SK-N-SH (cell line): ENCODE measurements around the gene MEGF10. TPM values are rescaled to one million over a fixed set of nuclear protein-coding genes. Genes with fewer than 3 reads are reported as not detected.

Experiments
- CTCF ChIA-PET: fragments of 300-600, 350-600 bp; formaldehyde crosslinking; extraction: SDS; loops from one replicate; lab custom pipeline; 2021; lab: Yijun Ruan, JAX
- POLR2A ChIA-PET: fragments of 350-600 bp; sonication (Branson Sonifier 250); formaldehyde crosslinking; extraction: SDS; loops from one replicate; lab custom pipeline; 2020; ENCODE audit warnings: antibody characterized with exemption, inconsistent platforms; lab: Yijun Ruan, JAX
- DNase-seq: peaks from one replicate; pipeline ENCODE4 v3.0.0; 2012
- H2AFZ ChIP-seq: fragments of 200-600 bp; sonication (generic); 2 replicates; pipeline ENCODE4 v1.8.1; 2016; ENCODE audit warnings: antibody characterized with exemption, mild to moderate bottlenecking, low read depth
- H3F3A ChIP-seq: fragments of 200-600 bp; sonication (generic); replicated peaks from 2 replicates; pipeline ENCODE3; 2016; ENCODE audit warnings: antibody characterized with exemption, mild to moderate bottlenecking; ENCODE audit not compliant: insufficient read depth
- H3K27ac ChIP-seq, 2 experiments: fragments of 200-500 bp in 1 of 2; fragments of 200-600 bp in 1 of 2; sonication (Bioruptor generic) in 1 of 2; sonication (generic), shearing (Covaris generic) in 1 of 2; 2 replicates each; pipeline versions ENCODE4 v1.5.1 to v1.6.1; 2014 to 2016; ENCODE audit warnings: low read depth in 2 of 2, inconsistent platforms in 1 of 2, low read length in 1 of 2, mild to moderate bottlenecking in 1 of 2, mixed read lengths in 1 of 2
- H3K27me3 ChIP-seq: fragments of 200-600 bp; sonication (generic), shearing (Covaris generic); 2 replicates; pipeline ENCODE4 v1.6.1; 2016; ENCODE audit warnings: mixed run types; ENCODE audit not compliant: insufficient read depth
- H3K36me3 ChIP-seq, 2 experiments: fragments of 200-500 bp in 1 of 2; fragments of 200-600 bp in 1 of 2; sonication (Bioruptor generic) in 1 of 2; sonication (generic) in 1 of 2; replicated peaks in 1 of 2; 2 replicates each; pipeline versions ENCODE3 to v1.5.1; 2014 to 2016; ENCODE audit warnings: low read length in 1 of 2, mild to moderate bottlenecking in 1 of 2; ENCODE audit not compliant: insufficient read depth in 2 of 2, control insufficient read depth in 1 of 2
- H3K4me1 ChIP-seq, 2 experiments: fragments of 200-500 bp in 1 of 2; fragments of 200-600 bp in 1 of 2; sonication (Bioruptor generic) in 1 of 2; sonication (generic), shearing (Covaris generic) in 1 of 2; 2 replicates each; pipeline versions ENCODE4 v1.5.1 to v1.6.1; 2014 to 2016; ENCODE audit warnings: low read depth in 1 of 2, low read length in 1 of 2, mixed run types in 1 of 2; ENCODE audit not compliant: insufficient read depth in 2 of 2, control insufficient read depth in 1 of 2
- H3K4me2 ChIP-seq: fragments of 200-600 bp; sonication (generic), shearing (Covaris generic); 2 replicates; pipeline ENCODE4 v1.6.1; 2017; ENCODE audit warnings: mixed run types
- H3K4me3 ChIP-seq, 2 experiments: fragments of 200-500 bp in 1 of 2; fragments of 200-600 bp in 1 of 2; sonication (Bioruptor generic) in 1 of 2; sonication (generic), shearing (Covaris generic) in 1 of 2; 2 replicates each; pipeline versions ENCODE4 v1.5.1 to v1.8.1; 2014 to 2016; ENCODE audit warnings: low read depth in 2 of 2, inconsistent platforms in 1 of 2, low read length in 1 of 2, mild to moderate bottlenecking in 1 of 2, mixed read lengths in 1 of 2, moderate library complexity in 1 of 2
- H3K79me2 ChIP-seq: fragments of 200-600 bp; sonication (generic); 2 replicates; pipeline ENCODE4 v1.8.1; 2017; ENCODE audit warnings: mild to moderate bottlenecking; ENCODE audit not compliant: insufficient read depth
- H3K9ac ChIP-seq: fragments of 200-600 bp; sonication (generic); 2 replicates; pipeline ENCODE4 v1.6.1; 2017; ENCODE audit warnings: mixed run types
- H3K9me2 ChIP-seq: fragments of 200-600 bp; sonication (generic); 2 replicates; pipeline ENCODE4 v1.6.1; 2017; ENCODE audit warnings: mixed run types
- H3K9me3 ChIP-seq: fragments of 200-600 bp; sonication (generic); 2 replicates; pipeline ENCODE4 v1.6.1; 2017; ENCODE audit warnings: mixed run types, mild to moderate bottlenecking, moderate library complexity
- H4K20me1 ChIP-seq: fragments of 200-600 bp; sonication (generic); 2 replicates; pipeline ENCODE4 v1.6.1; 2017; ENCODE audit warnings: mild to moderate bottlenecking, mixed run types; ENCODE audit not compliant: insufficient read depth
- CHD2 ChIP-seq: fragments of 150-350 bp; IDR thresholded peaks from 2 replicates; pipeline ENCODE4 v1.6.1; 2018; ENCODE audit warnings: low read length; ENCODE audit not compliant: partially characterized antibody
- EP300 ChIP-seq, 2 experiments: IDR thresholded peaks; 2 replicates each; pipeline versions ENCODE4 v1.4.0 to v1.6.1; 2012; ENCODE audit warnings: borderline replicate concordance in 1 of 2, low read depth in 1 of 2, low read length in 1 of 2
- FOSL2 ChIP-seq: IDR thresholded peaks from 2 replicates; pipeline ENCODE4 v1.4.0; 2012; ENCODE audit warnings: low read depth, mild to moderate bottlenecking, moderate library complexity, borderline replicate concordance
- FOXM1 ChIP-seq: IDR thresholded peaks from 2 replicates; pipeline ENCODE4 v1.4.0; 2012; ENCODE audit warnings: low read depth, mild to moderate bottlenecking
- JUND ChIP-seq: IDR thresholded peaks from 2 replicates; pipeline ENCODE4 v1.4.0; 2012
- RAD21 ChIP-seq: IDR thresholded peaks from 2 replicates; pipeline ENCODE4 v1.6.1; 2012; ENCODE audit warnings: mild to moderate bottlenecking, low read length
- SIN3A ChIP-seq: IDR thresholded peaks from 2 replicates; pipeline ENCODE4 v1.6.1; 2012; ENCODE audit warnings: low read depth, mild to moderate bottlenecking, low read length, moderate library complexity, borderline replicate concordance
- SMC3 ChIP-seq: IDR thresholded peaks from 2 replicates; pipeline ENCODE4 v1.6.1; 2012; ENCODE audit warnings: low read depth, low read length, improper control_type of control experiment
- TEAD4 ChIP-seq: IDR thresholded peaks from 2 replicates; pipeline ENCODE4 v1.4.0; 2012; ENCODE audit warnings: mild to moderate bottlenecking, borderline replicate concordance; ENCODE audit not compliant: insufficient read depth
- WGBS: methylation state at CpG from one replicate; pipeline ENCODE4 v1.1.6; 2017; ENCODE audit warnings: low lambda C conversion rate; 5-methylcytosine and 5-hydroxymethylcytosine counted together
- polyA plus RNA-seq, 3 experiments: library from polyadenylated mRNA; depleted of rRNA; stranded (reverse); fragments of >200 nt; gene quantifications; 2 replicates each; pipeline ENCODE4 v1.2.3, GENCODE V29; 2012
- TF ChIP-seq, protein P1 (sequence below): fragments of 150-350 bp; IDR thresholded peaks from 2 replicates; pipeline ENCODE4 v1.6.1; 2017; ENCODE audit warnings: antibody characterized with exemption, low read length, low read depth, borderline replicate concordance
- TF ChIP-seq, protein P2 (sequence below): fragments of 150-350 bp; IDR thresholded peaks from 2 replicates; pipeline ENCODE4 v1.6.1; 2016; ENCODE audit warnings: mild to moderate bottlenecking, low read depth, low read length
- TF ChIP-seq, protein P3 (sequence below): fragments of 200-600 bp; sonication (generic); IDR thresholded peaks from 2 replicates; pipeline ENCODE4 v1.6.1; 2017; ENCODE audit warnings: antibody characterized with exemption, mild to moderate bottlenecking, moderate library complexity
- TF ChIP-seq, protein P4 (sequence below): IDR thresholded peaks from 2 replicates; pipeline ENCODE4 v1.4.0; 2012; ENCODE audit warnings: low read depth
- TF ChIP-seq, protein P5 (sequence below): IDR thresholded peaks from 2 replicates; pipeline ENCODE4 v1.4.0; 2012; ENCODE audit warnings: low read depth, borderline replicate concordance

Gene MEGF10
- polyA plus RNA-seq, 1 of the 3 experiments (the other 2 are of a cell fraction), result 1.1 TPM

DNA sequence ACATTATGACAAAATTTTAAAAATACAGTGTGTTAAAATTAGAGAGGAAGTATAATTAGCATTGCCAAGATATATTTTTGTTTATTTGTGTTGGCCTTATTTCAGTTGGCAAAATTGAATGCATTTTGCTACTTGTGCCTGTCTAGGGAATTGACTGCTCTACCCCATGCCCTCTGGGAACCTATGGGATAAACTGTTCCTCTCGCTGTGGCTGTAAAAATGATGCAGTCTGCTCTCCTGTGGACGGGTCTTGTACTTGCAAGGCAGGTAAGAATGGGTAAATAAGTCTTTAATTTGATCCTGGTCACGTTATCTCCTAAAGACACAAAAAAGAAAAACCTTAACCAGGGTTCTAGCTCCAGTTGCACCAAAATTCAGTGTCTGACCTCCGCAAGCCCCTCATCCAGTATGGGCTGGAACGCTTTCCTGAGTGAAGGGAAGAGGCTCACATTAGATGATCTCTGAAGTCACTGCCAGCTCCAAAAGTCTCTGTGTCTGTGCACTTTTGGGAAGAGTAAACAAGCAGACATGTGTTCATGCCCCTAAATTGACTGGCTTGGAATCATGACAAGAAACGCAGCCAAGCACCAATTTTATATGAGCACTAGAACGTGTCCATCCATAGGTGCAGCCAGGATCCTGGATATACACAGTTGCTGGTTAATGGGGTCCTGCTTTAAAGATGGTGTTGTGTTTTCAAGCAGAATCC is 128.5 kb downstream of the MEGF10 start:
- H3K4me2 ChIP-seq, result no peak overlapping the region
- H3K27me3 ChIP-seq, result no peaks in the 10 kb centered on the region
- no peaks in the 10 kb centered on the region; a peak in 1 of 4 replicates for H3K4me1 ChIP-seq
- no peaks in the 10 kb centered on the region for H3F3A ChIP-seq
- H3K9me2 ChIP-seq, result no peaks in the 10 kb centered on the region
- H3K36me3 ChIP-seq, result no peaks in the 10 kb centered on the region
- H3K9ac ChIP-seq, result no peak overlapping the region
- no peaks in the 10 kb centered on the region for H4K20me1 ChIP-seq
- no peak overlapping the region for H3K4me3 ChIP-seq
- no peak overlapping the region for H2AFZ ChIP-seq
- H3K9me3 ChIP-seq, result no peaks in the 10 kb centered on the region
- no peak for TF ChIP-seq EP300 (IDR thresholded peaks at IDR 0.05; ENCODE audit: borderline replicate concordance in 1 of 2, low read depth in 1 of 2, low read length in 1 of 2)
- no peak for TF ChIP-seq JUND
- TF ChIP-seq SIN3A, result no peak
- no peak for TF ChIP-seq TEAD4
- TF ChIP-seq, protein P1, sequence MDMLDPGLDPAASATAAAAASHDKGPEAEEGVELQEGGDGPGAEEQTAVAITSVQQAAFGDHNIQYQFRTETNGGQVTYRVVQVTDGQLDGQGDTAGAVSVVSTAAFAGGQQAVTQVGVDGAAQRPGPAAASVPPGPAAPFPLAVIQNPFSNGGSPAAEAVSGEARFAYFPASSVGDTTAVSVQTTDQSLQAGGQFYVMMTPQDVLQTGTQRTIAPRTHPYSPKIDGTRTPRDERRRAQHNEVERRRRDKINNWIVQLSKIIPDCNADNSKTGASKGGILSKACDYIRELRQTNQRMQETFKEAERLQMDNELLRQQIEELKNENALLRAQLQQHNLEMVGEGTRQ, result no peak
- ChIA-PET CTCF (interaction anchor here (1.4 kb wide), 1 partner anchor 24 kb away, joined by 4 read pairs; no protein-coding TSS in a partner anchor), POLR2A (no interaction called here)
- 74% methylated on average over 6 of the region's 7 CpGs for WGBS
- no peak overlapping the region for H3K27ac ChIP-seq
- no peaks in the 10 kb centered on the region for H3K79me2 ChIP-seq
- DNase-seq, result no peak

DNA sequence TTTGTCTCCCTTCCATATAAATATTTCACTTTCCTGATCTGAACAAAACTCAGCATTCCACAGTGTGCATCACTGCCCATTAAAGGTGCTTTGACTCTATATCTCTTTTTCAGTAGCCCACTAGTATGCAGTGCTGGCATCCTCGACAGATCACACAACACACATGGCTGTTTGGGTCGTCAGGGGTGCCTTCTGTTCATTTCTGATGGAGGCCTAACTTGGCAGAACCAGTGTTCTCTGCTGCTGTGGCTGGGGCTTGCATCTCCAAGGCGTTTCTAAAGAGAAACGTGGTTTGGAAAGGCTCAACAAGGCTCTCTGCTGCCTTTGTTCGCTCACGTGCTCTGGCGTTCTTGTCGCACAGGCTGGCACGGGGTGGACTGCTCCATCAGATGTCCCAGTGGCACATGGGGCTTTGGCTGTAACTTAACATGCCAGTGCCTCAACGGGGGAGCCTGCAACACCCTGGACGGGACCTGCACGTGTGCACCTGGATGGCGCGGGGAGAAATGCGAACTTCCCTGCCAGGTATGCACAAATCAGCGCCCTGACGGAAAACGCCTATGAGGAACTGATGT is 129.2 kb downstream of the MEGF10 start:
- no peaks in the 10 kb centered on the region for H3K27me3 ChIP-seq
- 84% methylated on average over 13 of the region's 18 CpGs for WGBS
- ChIA-PET CTCF (interaction anchor here (1.4 kb wide), 1 partner anchor 23 kb away, joined by 4 read pairs; no protein-coding TSS in a partner anchor), POLR2A (no interaction called here)
- no peaks in the 10 kb centered on the region; a peak in 1 of 4 replicates for H3K4me1 ChIP-seq
- H3F3A ChIP-seq, result no peaks in the 10 kb centered on the region
- H3K9me3 ChIP-seq, result no peaks in the 10 kb centered on the region
- H3K79me2 ChIP-seq, result no peaks in the 10 kb centered on the region
- H3K9me2 ChIP-seq, result no peaks in the 10 kb centered on the region
- no peak overlapping the region for H2AFZ ChIP-seq
- no peak overlapping the region for H3K4me2 ChIP-seq
- no peak overlapping the region for H3K9ac ChIP-seq
- DNase-seq, result no peak
- TF ChIP-seq, protein P2, sequence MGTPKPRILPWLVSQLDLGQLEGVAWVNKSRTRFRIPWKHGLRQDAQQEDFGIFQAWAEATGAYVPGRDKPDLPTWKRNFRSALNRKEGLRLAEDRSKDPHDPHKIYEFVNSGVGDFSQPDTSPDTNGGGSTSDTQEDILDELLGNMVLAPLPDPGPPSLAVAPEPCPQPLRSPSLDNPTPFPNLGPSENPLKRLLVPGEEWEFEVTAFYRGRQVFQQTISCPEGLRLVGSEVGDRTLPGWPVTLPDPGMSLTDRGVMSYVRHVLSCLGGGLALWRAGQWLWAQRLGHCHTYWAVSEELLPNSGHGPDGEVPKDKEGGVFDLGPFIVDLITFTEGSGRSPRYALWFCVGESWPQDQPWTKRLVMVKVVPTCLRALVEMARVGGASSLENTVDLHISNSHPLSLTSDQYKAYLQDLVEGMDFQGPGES, result no peak
- TF ChIP-seq RAD21 (no peak), CHD2 (no peak), SIN3A (no peak), FOXM1 (no peak), TEAD4 (no peak), SMC3 (no peak), FOSL2 (no peak)
- TF ChIP-seq, protein P3, sequence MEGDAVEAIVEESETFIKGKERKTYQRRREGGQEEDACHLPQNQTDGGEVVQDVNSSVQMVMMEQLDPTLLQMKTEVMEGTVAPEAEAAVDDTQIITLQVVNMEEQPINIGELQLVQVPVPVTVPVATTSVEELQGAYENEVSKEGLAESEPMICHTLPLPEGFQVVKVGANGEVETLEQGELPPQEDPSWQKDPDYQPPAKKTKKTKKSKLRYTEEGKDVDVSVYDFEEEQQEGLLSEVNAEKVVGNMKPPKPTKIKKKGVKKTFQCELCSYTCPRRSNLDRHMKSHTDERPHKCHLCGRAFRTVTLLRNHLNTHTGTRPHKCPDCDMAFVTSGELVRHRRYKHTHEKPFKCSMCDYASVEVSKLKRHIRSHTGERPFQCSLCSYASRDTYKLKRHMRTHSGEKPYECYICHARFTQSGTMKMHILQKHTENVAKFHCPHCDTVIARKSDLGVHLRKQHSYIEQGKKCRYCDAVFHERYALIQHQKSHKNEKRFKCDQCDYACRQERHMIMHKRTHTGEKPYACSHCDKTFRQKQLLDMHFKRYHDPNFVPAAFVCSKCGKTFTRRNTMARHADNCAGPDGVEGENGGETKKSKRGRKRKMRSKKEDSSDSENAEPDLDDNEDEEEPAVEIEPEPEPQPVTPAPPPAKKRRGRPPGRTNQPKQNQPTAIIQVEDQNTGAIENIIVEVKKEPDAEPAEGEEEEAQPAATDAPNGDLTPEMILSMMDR, result no peak
- TF ChIP-seq, protein P4, sequence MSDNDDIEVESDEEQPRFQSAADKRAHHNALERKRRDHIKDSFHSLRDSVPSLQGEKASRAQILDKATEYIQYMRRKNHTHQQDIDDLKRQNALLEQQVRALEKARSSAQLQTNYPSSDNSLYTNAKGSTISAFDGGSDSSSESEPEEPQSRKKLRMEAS, result no peak
- TF ChIP-seq, protein P5, sequence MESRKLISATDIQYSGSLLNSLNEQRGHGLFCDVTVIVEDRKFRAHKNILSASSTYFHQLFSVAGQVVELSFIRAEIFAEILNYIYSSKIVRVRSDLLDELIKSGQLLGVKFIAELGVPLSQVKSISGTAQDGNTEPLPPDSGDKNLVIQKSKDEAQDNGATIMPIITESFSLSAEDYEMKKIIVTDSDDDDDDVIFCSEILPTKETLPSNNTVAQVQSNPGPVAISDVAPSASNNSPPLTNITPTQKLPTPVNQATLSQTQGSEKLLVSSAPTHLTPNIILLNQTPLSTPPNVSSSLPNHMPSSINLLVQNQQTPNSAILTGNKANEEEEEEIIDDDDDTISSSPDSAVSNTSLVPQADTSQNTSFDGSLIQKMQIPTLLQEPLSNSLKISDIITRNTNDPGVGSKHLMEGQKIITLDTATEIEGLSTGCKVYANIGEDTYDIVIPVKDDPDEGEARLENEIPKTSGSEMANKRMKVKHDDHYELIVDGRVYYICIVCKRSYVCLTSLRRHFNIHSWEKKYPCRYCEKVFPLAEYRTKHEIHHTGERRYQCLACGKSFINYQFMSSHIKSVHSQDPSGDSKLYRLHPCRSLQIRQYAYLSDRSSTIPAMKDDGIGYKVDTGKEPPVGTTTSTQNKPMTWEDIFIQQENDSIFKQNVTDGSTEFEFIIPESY, result no peak
- no peak overlapping the region for H3K4me3 ChIP-seq
- H4K20me1 ChIP-seq, result no peaks in the 10 kb centered on the region
- H3K27ac ChIP-seq, result no peak overlapping the region
- no peaks in the 10 kb centered on the region for H3K36me3 ChIP-seq
